Hepatic stellate cell (primary cell): ENCODE data around the gene RALB.
"Not testable (repeated sequence)": the region's sequence is repeated elsewhere in the genome, so short reads cannot be mapped to it uniquely, and the experiment has no call there.

ENCODE experiments used
- DNase-seq: peaks from one replicate; pipeline ENCODE4 v3.0.0; 2011; ENCODE audit warnings: low spot score

The RALB gene

DNA sequence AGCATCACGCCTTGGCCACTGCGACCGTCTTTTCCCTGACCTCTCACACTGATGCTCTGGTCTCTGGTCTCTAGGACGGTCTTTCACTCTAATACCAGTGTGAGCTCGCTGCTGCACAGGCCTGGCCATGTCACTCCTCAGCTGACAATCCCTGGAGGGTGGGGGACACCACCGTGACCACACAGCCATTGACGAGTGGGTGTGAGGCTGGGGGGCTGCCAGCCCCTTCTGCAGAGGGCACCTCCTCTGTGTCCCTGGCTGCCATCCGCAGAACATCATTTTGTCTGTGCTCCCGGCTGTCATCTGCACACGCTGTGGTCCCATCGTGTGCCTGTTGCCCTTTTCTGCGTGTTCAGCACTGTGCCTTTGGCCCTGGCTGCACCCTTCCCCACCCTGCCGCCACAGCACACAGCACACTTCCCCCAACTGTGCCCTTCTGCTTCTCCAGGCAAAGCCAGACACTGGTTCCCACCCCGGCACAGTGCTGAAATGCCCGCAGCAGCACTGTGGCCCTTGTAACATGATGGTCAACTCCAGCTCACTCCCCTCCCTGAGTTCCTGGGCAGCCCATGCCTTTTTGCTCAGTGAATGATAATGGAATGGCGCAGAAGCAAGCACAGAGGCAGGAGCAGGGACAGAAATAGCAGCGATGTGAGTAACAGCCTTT is 62.8 kb downstream of the RALB start:
- DNase-seq: no peak

DNA sequence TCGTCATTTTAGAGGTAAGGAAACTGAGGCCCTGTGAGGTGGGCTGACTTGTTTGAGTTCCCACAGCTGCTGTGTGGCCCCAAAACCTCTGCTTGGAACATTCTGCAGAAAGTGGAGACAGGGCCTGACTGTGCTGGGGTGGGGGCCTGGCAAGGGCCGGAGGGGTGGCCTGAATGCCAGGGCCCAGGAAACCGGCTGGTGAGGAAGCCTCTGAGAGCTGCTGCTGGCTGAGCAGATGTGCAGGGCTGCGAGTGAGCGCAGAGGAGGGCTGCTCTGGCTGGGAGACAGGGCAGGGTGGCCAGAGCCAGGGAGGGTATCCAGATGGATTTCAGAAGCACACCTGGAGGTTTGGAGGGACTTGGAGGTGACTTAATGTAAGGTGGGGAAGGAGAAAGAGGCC is 63.4 kb downstream of the RALB start:
- DNase-seq: no peak

DNA sequence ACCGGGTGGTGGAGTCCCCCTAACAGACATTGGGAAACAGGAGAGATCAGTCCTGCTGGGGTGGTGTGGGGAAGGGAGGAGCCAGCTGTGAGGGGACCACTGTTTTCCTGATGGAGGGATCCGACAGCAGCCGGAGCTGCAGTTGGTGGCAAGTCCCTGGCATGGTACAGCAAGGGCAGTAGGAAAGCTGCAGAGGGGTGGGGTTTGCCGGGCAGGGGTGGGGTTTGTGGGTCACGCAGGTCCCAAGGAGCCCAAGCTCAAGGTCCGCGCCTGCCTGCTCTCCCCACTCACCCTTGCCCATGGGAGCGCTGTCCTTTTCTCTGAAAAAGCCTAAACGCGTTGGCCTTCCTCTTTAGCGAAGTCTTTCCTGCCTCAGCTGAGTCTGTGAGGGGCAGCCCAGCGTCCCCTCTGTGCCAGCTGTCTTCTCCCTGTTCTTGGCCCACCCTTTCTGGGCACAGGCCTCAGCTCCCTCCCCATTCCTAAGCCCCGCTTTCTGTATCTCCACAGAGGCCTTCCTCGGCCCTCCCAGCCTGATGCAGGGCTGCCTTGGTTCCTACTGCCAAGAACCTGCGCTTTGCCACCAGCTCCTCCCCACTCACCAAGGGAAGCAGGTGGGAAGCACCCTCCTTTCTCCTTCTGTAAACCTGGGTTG is 64.0 kb downstream of the RALB start:
- DNase-seq: no peak

DNA sequence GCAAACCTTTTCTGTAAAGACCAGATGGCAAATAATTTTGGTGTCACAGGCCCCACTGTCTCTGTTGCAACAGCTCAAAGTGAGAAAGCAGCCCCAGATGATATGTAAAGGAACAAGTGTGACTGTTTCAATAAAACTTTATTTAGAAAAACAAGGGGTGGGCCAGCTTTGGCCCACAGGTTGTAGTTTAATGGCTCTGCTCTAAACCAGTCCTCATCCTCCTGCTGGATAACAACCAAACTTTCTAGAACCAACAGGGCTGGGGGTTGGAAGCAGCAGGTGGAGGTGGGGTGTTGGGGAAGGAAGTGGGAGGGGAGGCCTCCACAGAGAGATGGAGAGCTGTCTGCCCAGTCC is 64.5 kb downstream of the RALB start:
- no peak for DNase-seq

DNA sequence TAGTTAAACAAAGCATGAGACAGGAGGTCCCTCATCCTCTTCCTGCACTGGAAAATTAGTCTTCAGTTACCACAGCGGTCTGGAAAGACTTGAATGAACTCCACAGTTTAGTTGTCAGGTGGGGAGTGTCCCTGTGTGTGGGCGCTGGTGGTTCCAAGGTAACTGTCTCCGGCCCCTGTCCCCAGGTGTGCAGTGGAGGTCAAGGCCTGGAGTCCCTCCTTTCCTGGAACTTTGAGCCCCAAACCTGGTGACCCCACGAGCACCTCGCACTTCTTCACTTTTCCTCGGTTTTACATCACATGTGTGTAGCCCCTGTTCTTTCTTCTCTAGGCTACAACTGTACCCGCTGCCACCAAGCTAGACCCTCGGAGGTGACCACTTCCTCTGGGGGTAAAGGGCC is 65.3 kb downstream of the RALB start:
- DNase-seq: no peak

DNA sequence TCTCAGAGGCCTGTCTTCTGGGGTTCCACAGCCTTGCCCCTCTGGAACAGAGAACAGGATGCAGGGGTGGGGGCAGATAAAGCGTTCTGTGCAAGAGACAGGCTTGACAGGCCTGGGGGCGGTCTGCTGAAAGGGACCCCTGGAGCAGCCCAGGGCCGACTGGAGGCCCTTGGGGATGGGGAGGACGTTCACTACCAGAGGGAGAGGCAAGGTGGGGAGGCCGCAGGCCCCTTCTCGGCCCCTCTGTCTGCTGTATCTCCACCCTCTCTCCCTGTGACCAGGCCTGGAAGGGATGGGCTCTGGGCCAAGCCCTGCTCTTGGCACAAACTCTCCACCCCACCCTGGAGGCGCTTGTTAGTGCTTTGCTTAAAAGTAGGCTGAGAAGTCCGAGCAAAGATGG is 66.0 kb downstream of the RALB start:
- no peak for DNase-seq

DNA sequence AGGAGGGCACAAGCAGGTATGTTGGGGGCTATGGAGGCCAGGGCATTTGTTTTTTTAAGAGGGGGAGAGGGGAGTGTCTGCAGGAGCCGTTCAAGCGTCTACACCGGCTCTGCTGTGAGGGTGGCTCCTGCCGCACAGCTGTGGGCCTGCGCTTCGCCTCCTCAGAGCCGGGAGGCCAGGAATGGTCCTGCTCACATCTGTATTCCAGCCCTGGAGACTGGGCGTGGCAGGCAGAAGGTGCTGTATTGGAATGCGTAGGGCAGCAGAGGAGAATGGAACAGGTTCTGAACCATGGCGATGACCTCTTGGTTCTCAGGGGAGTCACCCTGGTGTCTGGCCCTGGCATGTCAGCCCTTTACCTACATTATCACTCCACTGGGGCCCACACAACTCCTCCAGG is 66.5 kb downstream of the RALB start:
- DNase-seq: no peak

DNA sequence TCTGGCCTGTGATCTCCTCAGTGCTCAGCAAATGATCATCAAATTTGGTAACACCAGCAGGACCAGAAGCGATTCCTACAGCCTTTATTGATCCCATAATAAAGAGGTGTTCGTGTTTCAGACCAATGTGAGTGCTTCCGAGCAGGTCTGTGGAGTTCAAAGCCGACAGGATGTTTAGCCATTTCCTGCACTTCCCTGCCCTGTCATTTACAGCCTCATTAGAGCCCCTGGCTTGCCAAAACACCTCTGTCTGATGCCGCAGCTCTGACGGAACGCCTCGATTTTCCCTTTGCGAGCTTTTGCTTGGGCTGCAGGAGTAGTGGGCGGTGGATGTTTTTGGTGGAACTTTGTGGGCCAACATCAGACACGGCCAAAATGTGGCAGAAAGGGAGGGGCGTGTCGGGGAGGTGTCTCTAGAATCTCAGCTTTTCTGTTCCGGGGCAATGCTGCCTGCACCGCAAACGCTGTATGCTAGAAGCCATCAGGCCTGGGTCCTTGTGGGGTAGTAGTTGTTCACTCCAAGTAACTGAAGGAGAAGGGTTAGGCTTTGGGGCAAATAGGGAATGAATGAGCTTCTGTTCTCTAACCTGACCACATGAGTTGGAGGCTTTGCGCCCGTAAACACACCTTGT is 67.2 kb downstream of the RALB start:
- DNase-seq: no peak

DNA sequence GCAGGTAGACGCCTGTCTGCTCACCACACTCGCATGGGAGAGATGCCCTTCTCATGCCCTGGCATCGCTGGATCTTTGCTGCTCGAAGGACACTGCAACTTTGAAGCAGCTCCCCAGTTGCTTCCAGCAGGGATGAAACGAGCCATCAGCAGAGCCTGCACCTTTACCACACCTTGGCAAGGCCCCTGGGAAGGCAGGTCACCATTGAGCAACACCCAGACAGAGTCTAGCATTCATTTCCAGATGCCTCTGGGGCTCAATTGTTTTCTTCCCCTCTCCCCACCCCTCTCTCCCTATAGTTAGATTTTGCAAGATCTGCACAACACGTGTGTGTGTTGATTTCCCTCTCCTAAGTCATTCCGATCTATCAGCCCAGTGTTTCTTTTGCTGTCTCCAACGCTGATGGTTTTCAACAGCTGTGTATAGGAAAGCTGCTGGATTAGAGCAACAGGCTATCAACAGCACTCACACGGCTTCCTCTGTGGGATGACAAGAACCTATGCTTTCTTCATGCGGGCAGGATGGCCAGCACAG is 67.7 kb downstream of the RALB start:
- DNase-seq: no peak

DNA sequence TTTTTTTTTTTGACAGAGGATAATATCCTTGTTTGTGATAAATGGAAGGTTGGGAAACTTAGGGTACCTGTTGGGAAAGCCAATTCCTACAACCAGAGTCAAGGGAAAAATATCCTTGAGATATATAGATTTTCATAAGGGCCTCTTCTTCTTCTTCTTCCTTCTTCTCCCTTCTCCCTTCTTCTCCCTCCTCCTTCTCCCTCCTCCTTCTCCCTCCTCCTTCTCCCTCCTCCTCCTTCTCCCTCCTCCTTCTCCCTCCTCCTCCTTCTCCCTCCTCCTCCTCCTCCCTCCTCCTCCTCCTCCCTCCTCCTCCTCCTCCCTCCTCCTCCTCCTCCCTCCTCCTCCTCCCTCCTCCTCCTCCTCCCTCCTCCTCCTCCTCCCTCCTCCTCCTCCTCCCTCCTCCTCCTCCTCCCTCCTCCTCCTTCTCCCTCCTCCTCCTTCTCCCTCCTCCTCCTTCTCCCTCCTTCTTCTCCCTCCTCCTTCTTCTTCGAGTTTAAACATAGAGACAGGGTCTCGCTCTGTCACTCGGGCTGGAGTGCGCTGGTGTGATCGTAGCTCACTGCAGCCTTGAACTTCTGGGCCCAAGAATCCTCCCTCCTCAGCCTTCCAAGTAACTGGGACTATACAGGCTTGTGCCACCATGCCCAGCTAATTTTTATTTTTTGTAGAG is 68.4 kb downstream of the RALB start:
- not testable (repeated sequence) for DNase-seq

DNA sequence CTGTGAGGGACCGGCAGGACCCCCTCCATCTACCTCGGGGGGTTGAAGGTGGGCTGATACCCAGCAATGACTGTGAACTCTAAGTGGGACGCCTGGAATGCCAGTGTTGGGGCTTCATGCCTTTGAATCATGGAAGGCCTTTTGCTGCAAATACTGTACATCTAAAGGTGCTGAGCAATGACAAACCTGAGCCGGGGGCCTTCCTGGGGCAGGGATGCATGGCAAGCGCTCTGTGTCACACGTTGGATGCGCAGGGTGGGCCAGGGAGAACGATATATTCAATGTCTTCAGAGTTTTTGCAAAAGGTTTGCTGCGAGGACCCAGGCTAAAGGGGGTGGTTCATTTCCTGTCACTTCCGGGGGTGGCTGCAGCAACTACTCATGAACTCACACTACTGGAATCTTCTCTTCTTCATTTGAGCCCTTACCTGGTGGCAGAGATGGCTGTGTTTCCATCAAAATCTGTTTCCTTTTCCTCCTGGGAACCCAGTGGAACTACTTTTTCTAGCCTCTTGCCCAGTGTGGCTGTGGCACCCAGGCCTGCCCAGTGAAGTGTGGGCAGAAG is 69.2 kb downstream of the RALB start:
- no peak for DNase-seq

DNA sequence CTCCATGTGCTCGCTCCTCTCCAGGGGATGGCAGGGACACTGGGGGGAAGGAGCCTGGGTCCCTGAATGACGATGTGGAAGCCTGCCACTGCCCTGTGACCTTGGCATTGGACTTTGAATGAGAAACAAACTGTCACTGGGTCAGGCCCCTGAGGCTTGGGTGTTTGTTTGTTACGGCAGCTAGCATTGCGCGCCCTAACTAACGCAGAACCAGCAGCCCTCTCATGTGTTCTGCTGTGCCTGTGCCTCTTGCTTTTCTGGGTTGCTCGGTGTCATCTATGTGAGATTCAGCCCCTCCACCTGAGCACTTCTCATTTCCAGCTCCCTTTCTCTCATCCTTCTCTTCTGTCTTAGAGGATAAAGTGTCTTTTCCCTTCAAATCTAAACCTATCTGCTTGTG is 69.7 kb downstream of the RALB start:
- no peak for DNase-seq

DNA sequence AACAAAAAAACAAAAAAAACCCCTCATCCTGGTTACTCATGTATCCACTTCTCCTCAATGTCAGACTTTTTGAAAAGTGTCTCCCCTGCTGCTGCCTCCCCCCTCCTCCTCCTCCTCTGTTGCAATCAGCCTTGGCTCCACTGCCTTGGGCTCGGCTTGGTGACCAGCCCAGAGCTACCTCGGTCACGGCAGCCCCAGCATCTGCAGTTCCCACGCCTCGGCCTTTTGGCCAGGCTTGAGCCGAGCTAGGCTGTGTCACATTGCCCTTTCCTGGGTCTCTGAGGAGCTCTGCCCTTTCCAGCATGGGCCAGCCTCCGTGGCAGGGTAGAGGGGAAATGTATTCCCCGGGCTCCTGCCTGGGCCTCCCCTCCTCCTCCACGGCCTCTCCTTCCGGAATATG is 70.6 kb downstream of the RALB start:
- peak; percentile 56 for DNase-seq

DNA sequence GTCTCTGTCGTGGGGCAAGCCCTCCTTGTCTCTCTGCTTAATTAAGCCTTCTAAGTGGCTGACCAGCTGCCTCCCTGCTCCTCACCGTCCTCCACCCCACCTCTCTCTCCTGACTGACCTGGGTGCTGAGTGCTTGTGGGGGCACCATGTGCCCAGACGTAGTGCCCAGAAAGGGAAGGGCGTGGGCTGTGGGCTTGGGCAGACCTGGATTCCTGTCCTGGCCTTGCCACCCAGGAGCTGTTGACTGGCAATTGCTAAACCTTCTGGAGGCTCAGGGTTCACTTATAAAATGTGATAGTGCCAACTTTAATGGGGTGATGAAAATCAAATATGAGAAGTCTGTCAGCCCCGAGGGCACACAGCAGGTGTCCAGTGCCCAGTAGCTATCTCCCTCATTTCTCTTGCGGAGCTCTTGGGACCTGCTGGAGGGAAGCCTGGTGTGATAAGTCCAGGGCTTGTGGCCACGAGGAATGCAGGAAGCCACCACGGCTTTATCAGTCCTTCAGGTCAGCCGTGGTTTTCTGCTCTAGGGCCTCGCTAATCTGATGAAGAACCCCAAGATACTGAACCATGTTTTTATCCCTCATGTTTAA is 71.3 kb downstream of the RALB start:
- no peak for DNase-seq

DNA sequence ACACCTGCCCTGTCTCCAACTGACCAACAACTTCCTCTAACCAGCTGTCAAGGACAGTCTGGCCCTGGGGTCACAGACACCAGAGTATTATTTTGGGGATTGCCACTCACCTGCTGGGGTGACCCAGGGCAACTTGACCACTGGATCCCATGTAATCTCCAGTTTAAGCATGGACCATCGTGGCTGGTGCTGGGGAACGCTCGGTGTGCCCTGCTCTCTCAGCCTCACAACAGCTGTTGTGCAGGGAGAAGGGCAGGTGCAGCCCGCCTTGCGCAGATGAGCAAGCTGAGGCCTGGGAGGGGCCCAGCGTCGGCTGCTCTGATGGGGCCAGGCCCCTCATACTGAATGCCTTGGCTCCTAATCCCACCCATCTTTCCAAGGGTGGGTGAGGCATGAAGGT is 72.3 kb downstream of the RALB start:
- DNase-seq: no peak

DNA sequence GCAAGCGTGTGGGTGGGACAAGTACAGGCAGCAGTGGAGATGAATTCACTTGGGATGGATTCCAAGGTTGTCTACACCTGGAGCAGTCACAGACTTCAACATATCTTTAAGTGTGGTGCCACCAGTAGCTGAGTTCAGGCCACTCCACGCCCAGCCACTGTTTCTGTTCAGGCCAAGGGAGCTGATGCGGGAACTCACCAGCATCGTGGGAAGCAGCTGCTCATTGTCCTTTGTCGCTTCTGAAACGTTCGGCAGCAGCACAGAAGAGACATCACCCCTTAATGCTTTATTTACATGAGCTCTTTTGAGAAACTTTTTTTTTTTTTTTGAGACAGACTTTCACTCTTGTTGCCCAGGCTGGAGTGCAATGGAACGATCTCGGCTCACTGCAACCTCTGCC is 73.4 kb downstream of the RALB start:
- no peak for DNase-seq

DNA sequence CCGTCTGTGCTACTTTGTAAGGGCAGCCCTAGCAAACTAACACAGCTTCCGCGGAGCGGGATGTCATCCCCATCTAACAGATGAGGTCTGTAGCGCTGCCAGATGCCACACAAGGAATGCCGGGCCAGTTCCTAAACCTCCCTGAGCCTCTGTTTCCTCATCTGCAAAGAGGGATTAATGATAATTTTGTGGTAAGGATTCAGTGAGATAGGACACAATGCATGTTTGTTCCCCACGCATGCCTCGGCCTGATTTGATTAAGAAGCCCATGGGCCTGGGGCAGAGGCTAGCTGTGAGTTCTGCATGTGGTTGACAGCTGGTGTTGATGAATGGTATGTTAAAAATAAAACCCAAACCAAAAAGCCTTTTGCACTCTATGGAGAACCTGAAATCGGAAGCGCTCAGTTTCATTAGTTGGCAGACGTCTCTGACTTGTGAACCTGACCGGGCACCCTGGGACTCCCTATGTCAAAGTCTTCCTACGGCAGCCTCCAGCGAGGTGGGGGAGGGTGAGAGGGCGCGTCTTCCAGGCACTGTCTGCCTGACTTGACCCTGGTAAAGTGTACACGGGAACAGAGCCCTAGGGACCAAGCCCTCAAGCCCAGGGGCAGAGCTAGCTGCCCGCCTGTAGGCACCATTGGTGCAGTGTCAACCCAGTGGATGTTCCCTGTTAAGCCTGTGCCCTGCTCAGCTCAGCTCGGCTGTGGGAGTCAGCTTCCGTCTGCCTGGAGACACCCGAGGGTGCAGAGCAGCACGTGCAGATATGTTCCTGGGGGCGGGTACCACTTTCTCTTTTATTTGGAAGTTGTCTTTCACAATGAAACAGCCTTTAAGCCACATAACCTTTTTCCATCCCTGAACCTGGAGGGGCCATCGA is 78.5 kb downstream of the RALB start:
- DNase-seq: no peak

DNA sequence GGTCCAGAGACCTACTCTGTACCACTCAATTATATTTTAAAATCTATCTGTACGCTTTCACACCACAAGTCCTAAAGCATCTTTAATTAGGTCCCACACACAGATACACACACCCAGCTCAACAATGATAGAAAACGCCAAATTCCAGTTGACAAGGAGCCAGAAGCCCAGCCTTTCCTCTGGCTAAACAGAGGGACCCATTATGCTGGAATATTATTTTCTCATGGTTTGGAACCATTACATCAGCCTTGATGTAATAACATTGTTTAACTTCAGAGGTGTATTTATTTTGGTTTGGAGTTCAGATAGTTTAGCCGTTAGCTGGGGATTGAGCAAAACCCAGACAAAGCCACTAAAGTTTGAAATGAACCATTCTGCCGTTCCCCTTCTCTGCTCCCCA is 79.3 kb downstream of the RALB start:
- no peak for DNase-seq

DNA sequence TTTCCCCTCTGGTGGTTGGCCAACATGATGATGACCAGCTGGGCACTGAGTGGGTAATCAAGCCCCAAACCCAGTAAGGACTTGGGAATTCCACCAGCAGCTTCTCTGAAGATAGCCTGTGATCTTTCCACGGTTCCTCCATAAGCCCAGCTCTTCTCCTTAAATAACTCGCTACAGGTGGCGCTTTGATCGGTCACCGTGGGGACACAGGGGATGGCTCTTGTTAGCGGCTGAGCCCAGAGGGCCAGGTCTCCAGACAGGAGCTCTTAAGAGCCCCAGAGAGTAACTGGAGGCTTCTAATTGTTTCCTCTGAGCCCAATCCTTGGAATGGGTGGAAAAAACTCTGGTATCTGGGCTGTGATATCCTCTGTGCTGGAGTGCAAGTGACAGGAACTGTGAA is 79.7 kb downstream of the RALB start:
- DNase-seq: no peak

DNA sequence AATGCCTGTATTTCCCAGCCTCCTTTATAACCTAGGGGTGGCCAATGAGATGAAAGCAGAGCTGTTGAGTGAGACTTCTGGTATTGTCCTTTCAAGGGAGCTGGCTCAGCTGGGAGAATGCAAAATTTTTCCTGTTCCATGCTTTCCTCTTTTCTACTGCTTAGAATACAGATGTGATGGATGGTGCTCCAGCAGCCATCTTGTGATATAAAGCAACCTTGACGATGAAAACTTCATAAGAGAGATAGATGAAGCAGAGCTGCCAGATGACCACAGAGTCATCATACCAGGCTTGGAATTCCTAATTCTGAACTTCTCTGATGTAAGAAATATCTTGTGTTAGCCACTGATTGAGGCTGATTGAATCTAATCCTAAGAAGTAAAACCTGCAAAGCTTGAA is 81.4 kb downstream of the RALB start:
- DNase-seq: no peak

DNA sequence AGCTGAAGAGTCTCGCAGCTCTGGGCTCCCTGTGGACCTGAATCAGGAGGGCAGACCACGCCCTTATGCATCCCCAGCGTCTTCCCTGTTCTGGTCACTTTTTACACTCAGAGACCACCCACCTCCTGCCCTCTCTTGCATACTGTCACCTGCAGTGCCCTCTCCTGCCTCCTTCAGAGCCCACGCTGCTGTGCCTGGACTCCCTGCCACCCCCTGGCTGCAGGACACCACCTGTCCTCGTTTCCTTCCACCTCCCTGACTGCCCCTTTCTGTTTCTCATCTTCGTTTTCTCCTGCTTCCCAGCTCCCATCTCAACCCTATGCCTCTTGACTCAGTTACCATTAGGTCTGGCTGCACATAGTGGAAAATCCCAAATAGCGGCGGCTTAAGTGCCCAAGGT is 84.1 kb downstream of the RALB start:
- no peak for DNase-seq
